Activated CD4-positive, alpha-beta memory T cell treated with anti-CD3 and anti-CD28 coated beads, Interleukin-2, amount 10 ng/mL, durations not matched to agents 7 days and 5 days (primary cell): ENCODE measurements around the gene PRTG. TPM values are rescaled to one million over a fixed set of nuclear protein-coding genes. Genes with fewer than 3 reads are reported as not detected.
"Not testable (repeated sequence)": the region's sequence is repeated elsewhere in the genome, so short reads cannot be mapped to it uniquely, and the experiment has no call there.

Experiments used
- CTCF ChIA-PET: fragments of 350-600 bp; sonication (Branson Sonifier 250); formaldehyde crosslinking; loops from one replicate; lab custom pipeline; 2021; ENCODE audit warnings: antibody characterized with exemption, inconsistent platforms; lab: Charles Lee
- POLR2A ChIA-PET: fragments of 350-600 bp; sonication (Branson Sonifier 250); formaldehyde crosslinking; loops from one replicate; lab custom pipeline; 2021; ENCODE audit warnings: antibody characterized with exemption; lab: Charles Lee
- DNase-seq: peaks from one replicate; pipeline ENCODE4 v3.0.0-alpha.2; 2020
- H3K27ac Mint-ChIP-seq: one replicate; pipeline ENCODE4 v1.8.0; 2021; ENCODE audit warnings: mild to moderate bottlenecking, mixed read lengths
- H3K27me3 Mint-ChIP-seq: one replicate; pipeline ENCODE4 v1.8.0; 2021; ENCODE audit warnings: mixed read lengths
- H3K36me3 Mint-ChIP-seq: one replicate; pipeline ENCODE4 v1.8.0; 2021; ENCODE audit warnings: low read depth, mixed read lengths
- H3K4me1 Mint-ChIP-seq: one replicate; pipeline ENCODE4 v1.8.0; 2021; ENCODE audit warnings: mixed read lengths
- H3K4me3 Mint-ChIP-seq: one replicate; pipeline ENCODE4 v1.8.0; 2021; ENCODE audit warnings: mild to moderate bottlenecking, mixed read lengths
- H3K9me3 Mint-ChIP-seq: one replicate; pipeline ENCODE4 v1.8.0; 2021; ENCODE audit warnings: mixed read lengths
- total RNA-seq, 2 experiments: library from RNA; stranded (reverse); gene quantifications; one replicate each; pipeline ENCODE4 v1.2.3, GENCODE V29; 2021

The PRTG gene
- total RNA-seq, 2 experiments from 2014 or later, result not detected

DNA sequence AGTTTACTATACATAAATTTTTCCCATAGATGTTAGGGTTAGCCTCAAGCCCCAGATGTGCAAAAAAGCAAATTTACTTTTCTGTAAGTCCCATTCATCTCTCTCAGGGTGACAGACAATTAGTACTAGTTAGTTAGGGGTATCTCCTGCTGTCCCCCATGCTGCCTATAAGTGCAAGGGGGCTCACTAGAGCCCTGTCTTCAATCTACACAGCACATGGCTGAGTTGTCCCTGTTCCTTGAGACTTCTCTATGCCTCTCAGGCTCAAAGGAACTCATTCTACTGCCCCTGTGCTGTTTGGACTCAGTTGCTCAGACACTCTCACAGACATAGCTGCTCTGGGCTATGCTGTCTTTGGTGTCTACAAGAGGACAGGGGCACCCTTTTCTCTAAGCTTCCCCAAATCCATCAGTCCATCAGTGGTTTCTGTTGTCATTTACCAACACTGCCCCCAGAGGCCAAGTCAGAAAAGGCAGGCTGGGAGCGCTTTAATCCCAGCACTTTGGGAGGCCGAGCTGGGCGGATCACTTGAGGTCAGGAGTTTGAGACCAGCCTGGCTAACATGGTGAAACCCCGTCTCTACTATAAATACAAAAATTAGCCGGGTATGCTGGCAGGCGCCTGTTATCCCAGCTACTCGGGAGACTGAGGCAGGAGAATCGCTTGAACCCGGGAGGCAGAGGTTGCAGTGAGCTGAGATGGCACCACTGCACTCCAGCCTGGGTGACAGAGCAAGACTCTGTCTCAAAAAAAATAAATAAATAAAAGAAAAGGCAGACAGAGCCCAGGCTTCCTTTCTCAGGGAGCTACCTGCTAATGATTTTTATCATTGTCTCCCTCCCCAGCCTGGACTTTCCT is 31.4 kb upstream of the PRTG start:
- H3K27me3 Mint-ChIP-seq, result peaks cover 26% of the 10 kb centered on the region
- H3K27ac Mint-ChIP-seq, result no peak overlapping the region
- DNase-seq, result peak; percentile 40
- H3K4me1 Mint-ChIP-seq, result no peaks in the 10 kb centered on the region
- H3K36me3 Mint-ChIP-seq, result no peaks in the 10 kb centered on the region
- no peaks in the 10 kb centered on the region for H3K9me3 Mint-ChIP-seq
- CTCF ChIA-PET, result interaction anchor here (0.8 to 2.9 kb wide), 13 partner anchors 10 to 340 kb away, joined by 3 to 8 read pairs (median 3); no protein-coding TSS in a partner anchor
- POLR2A ChIA-PET, result no interaction called here
- no peak overlapping the region for H3K4me3 Mint-ChIP-seq

DNA sequence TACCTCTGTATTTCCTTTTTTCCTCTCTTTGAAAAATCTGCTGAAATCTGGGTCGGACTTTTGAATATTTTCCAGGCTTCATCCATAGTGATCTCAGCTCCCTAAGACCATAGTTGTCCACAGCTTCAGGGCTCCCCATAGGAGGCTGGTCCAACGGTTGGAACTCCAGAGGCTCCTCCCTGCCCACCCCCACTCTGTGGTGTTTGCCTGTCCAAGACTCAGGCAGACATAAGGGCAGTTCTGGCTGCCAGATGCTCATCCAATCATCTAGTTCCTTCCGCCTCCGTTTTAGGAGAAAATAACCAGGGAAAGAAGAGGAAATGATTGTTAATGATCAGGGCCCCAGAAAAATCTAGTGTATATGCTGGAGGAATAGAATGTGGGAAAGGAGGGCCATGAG is 27.9 kb upstream of the PRTG start:
- H3K36me3 Mint-ChIP-seq, result no peaks in the 10 kb centered on the region
- no peak overlapping the region for H3K27ac Mint-ChIP-seq
- no peaks in the 10 kb centered on the region for H3K9me3 Mint-ChIP-seq
- no peak overlapping the region for H3K4me3 Mint-ChIP-seq
- ChIA-PET CTCF (interaction anchor here (1.2 kb wide), 1 partner anchor 17 kb away, joined by 4 read pairs; no protein-coding TSS in a partner anchor), POLR2A (no interaction called here)
- DNase-seq, result no peak
- peaks cover 13% of the 10 kb centered on the region for H3K27me3 Mint-ChIP-seq
- peaks cover 6% of the 10 kb centered on the region for H3K4me1 Mint-ChIP-seq

- Mint-ChIP-seq H3K4me1 (peaks cover 6% of the 10 kb centered on the region), H3K9me3 (no peaks in the 10 kb centered on the region), H3K36me3 (no peaks in the 10 kb centered on the region), H3K4me3 (no peak overlapping the region), H3K27ac (no peak overlapping the region), H3K27me3 (peaks cover 13% of the 10 kb centered on the region)
- CTCF ChIA-PET, result interaction anchor here (1.2 kb wide), 1 partner anchor 18 kb away, joined by 4 read pairs; no protein-coding TSS in a partner anchor
- no peak for DNase-seq
- POLR2A ChIA-PET, result no interaction called here
Measured at GRCh38 chr15:55770261-55770660, 27.3 kb upstream of the PRTG start.

DNA sequence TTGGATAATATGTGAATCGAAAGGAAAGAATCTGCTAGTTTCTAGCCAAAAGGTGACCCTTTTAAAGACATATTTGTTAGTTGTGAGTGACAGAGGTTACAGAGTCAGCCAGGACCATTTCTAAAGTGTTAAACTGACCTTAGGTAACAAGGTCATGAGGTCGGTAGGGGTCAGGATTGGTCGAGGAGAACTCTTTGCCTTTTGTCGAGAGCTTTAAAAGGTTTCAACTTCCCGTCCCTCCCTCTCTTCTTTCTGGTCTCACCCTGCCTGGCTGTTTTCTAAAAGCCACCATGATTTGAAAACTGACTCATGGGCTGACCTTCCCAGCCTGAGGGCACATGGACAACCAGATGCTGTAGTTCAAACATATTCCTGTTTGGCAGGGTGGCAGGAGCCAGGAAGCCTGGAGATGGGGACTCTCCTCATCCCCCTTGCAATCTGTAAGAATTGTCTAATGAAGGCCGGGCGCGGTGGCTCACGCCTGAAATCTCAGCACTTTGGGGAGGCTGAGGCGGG is 25.8 kb upstream of the PRTG start:
- no peak overlapping the region for H3K4me3 Mint-ChIP-seq
- H3K27me3 Mint-ChIP-seq, result peaks cover 7% of the 10 kb centered on the region
- peaks cover 6% of the 10 kb centered on the region for H3K4me1 Mint-ChIP-seq
- no peak for DNase-seq
- POLR2A ChIA-PET, result no interaction called here
- CTCF ChIA-PET, result no interaction called here
- H3K36me3 Mint-ChIP-seq, result no peaks in the 10 kb centered on the region
- H3K9me3 Mint-ChIP-seq, result no peaks in the 10 kb centered on the region
- H3K27ac Mint-ChIP-seq, result no peak overlapping the region

DNA sequence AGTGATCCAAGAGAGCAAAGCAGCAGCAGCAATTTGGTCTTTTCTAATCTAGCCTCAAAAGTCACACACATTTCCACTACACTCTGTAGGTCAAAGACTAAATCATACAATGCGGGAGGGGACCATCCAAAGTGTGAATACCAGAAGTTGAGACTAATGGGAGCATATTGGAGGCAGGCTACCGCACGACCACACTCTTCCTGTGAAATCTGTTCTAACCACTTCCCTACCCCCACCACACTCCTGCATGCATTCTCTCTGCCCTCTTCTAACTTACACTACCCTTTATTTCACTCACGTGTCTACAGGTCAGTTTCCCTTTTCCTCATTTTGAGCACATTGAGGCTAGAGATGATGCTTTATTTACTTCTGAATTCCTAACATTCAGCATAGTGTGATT is 23.7 kb upstream of the PRTG start:
- POLR2A ChIA-PET, result no interaction called here
- H3K27me3 Mint-ChIP-seq, result peaks cover 5% of the 10 kb centered on the region
- H3K4me3 Mint-ChIP-seq, result no peak overlapping the region
- H3K9me3 Mint-ChIP-seq, result no peaks in the 10 kb centered on the region
- DNase-seq, result no peak
- peaks cover 6% of the 10 kb centered on the region for H3K4me1 Mint-ChIP-seq
- H3K27ac Mint-ChIP-seq, result no peak overlapping the region
- no peaks in the 10 kb centered on the region for H3K36me3 Mint-ChIP-seq
- CTCF ChIA-PET, result no interaction called here

DNA sequence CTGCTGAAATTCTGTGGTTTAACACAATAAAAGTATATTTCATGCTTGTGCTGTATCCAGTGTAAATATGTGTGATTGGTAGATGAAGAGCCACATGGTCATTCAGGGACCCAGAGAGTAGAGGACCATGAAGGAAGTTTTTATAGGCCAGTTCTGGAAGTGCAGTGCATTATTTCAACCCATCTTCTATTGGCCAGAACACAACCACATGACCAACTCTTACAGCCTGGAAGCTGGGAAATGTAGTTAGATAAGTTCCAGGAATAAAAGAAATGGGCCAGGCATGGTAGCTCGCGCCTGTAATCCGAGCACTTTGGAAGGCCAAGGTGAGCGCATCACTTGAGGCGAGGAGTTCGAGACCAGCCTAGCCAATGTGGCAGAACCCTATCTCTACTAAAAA is 21.4 kb upstream of the PRTG start:
- no peak for DNase-seq
- H3K27ac Mint-ChIP-seq, result no peak overlapping the region
- H3K9me3 Mint-ChIP-seq, result no peaks in the 10 kb centered on the region
- H3K36me3 Mint-ChIP-seq, result no peaks in the 10 kb centered on the region
- CTCF ChIA-PET, result interaction anchor here (1.7 kb wide), 1 partner anchor 10 kb away, joined by 4 read pairs; no protein-coding TSS in a partner anchor
- peaks cover 6% of the 10 kb centered on the region for H3K4me1 Mint-ChIP-seq
- no peak overlapping the region for H3K4me3 Mint-ChIP-seq
- POLR2A ChIA-PET, result interaction anchor here (0.7 kb wide), 1 partner anchor 93 kb away, joined by 3 read pairs; no protein-coding TSS in a partner anchor
- H3K27me3 Mint-ChIP-seq, result peaks cover 4% of the 10 kb centered on the region

DNA sequence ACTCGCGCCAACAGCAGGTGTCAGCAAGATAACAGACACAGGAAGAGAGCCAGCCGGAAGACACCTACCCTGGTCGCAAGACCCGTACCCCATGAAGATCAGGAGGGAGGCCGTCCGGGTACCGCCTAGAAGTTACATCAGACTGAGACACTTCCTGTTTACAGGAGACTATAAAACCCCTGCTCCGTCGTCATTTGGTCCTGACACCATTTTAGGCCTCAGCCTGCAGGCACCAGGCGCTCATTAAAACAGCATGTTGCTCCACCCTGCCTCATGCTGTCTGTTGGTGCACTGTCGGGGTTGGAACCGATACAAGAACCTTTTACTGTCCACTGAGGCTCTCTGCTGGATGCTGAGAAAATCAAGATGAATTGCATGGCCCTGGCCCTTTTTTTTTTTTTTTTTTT is 15.6 kb upstream of the PRTG start:
- Mint-ChIP-seq H3K36me3 (no peaks in the 10 kb centered on the region), H3K27me3 (peaks cover 5% of the 10 kb centered on the region), H3K9me3 (no peaks in the 10 kb centered on the region), H3K4me3 (no peak overlapping the region), H3K4me1 (no peaks in the 10 kb centered on the region), H3K27ac (no peak overlapping the region)
- DNase-seq, result no peak
- ChIA-PET CTCF (interaction anchor here (2.1 kb wide), 1 partner anchor 16 kb away, joined by 5 read pairs; no protein-coding TSS in a partner anchor), POLR2A (no interaction called here)

GRCh38 chr15:55753433-55753832 is 10.5 kb upstream of the PRTG start:
- CTCF ChIA-PET, H3K9me3 Mint-ChIP-seq, DNase-seq, POLR2A ChIA-PET, H3K27me3 Mint-ChIP-seq, H3K4me3 Mint-ChIP-seq, H3K36me3 Mint-ChIP-seq, H3K4me1 Mint-ChIP-seq, H3K27ac Mint-ChIP-seq: not testable (repeated sequence)

- POLR2A ChIA-PET, result no interaction called here
- H3K4me3 Mint-ChIP-seq, result no peak overlapping the region
- CTCF ChIA-PET, result interaction anchor here (0.9 kb wide), 1 partner anchor 95 kb away, joined by 3 read pairs; no protein-coding TSS in a partner anchor
- peaks cover 9% of the 10 kb centered on the region for H3K27me3 Mint-ChIP-seq
- H3K36me3 Mint-ChIP-seq, result no peaks in the 10 kb centered on the region
- H3K27ac Mint-ChIP-seq, result no peak overlapping the region
- H3K9me3 Mint-ChIP-seq, result no peaks in the 10 kb centered on the region
- no peak for DNase-seq
- H3K4me1 Mint-ChIP-seq, result no peaks in the 10 kb centered on the region
Measured at GRCh38 chr15:55750706-55751105, 7.8 kb upstream of the PRTG start.

GRCh38 chr15:55743729-55744655 is 1.0 kb upstream of the PRTG start:
- ChIA-PET CTCF (interaction anchor here (1.4 kb wide), 1 partner anchor 14 kb away, joined by 3 read pairs; no protein-coding TSS in a partner anchor), POLR2A (no interaction called here)
- Mint-ChIP-seq H3K27me3 (peaks cover 31% of the 10 kb centered on the region), H3K9me3 (no peaks in the 10 kb centered on the region), H3K4me1 (peaks cover 3% of the 10 kb centered on the region), H3K36me3 (no peaks in the 10 kb centered on the region), H3K4me3 (no peak overlapping the region), H3K27ac (no peak overlapping the region)
- no peak for DNase-seq

- no peaks in the 10 kb centered on the region for H3K36me3 Mint-ChIP-seq
- no peaks in the 10 kb centered on the region for H3K9me3 Mint-ChIP-seq
- CTCF ChIA-PET, result no interaction called here
- no peak for DNase-seq
- POLR2A ChIA-PET, result no interaction called here
- peaks cover 3% of the 10 kb centered on the region for H3K4me1 Mint-ChIP-seq
- peak overlapping the region; percentile 52 for H3K4me3 Mint-ChIP-seq
- H3K27me3 Mint-ChIP-seq, result peaks cover 34% of the 10 kb centered on the region
- no peak overlapping the region for H3K27ac Mint-ChIP-seq
Measured at GRCh38 chr15:55742498-55742926, 440 bp downstream of the PRTG start.

DNA sequence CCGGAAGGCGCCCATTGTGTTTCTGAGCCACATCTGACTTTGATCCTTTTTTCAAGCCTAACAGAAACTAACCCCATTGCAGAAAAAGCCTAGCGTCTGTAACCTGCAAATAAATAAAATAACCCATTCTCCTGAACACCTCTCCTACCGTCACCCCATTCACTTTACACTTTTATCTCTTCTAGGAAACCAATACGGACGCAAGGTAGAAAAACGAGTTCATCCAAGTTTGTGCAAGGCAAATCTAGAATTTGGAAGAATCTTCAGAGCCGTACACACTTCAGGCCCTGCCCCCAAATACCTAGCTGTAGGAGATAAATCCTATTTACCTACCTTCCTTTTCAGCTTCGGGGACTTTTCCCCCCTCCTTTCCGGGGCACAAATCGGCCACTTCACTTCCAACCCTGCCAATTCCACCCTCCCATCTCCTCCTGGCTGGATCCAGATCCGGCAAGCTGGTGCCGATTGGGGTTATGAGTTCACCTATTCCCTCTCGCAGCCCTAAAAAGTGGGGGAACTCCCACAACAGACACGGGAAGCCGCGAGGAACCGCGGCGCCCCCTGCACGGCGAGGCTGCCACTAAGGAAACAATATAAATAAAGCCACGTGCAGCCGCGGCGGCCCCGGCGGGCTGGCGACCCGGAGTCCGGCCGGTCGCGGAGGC is 987 bp downstream of the PRTG start:
- Mint-ChIP-seq H3K4me3 (no peak overlapping the region), H3K27ac (no peak overlapping the region), H3K4me1 (peaks cover 3% of the 10 kb centered on the region), H3K36me3 (no peaks in the 10 kb centered on the region), H3K9me3 (no peaks in the 10 kb centered on the region), H3K27me3 (peaks cover 35% of the 10 kb centered on the region)
- no peak for DNase-seq
- CTCF ChIA-PET, result no interaction called here
- POLR2A ChIA-PET, result no interaction called here
